Common myeloid progenitor, CD34-positive (primary cell): ENCODE results near the gene WDR91.

Experiments used
- CTCF ChIA-PET: fragments of 350-600 bp; sonication (Branson Sonifier 250); formaldehyde crosslinking; loops from one replicate; lab custom pipeline; 2021; ENCODE audit warnings: antibody characterized with exemption; lab: Charles Lee
- POLR2A ChIA-PET: fragments of 350-600 bp; sonication (Branson Sonifier 250); formaldehyde crosslinking; loops from one replicate; lab custom pipeline; 2021; ENCODE audit warnings: antibody characterized with exemption; lab: Charles Lee
- DNase-seq, 3 donors: peaks; one replicate each; pipeline versions ENCODE4 v3.0.0 to v3.0.0-alpha.2; 2013
- H3K27ac ChIP-seq, 2 experiments: 1 replicate in 1 of 2; 2 replicates in 1 of 2; pipeline ENCODE4 v1.7.0; 2013; ENCODE audit warnings: inconsistent platforms in 2 of 2, low read length in 2 of 2, mild to moderate bottlenecking in 2 of 2, low read depth in 1 of 2, moderate library complexity in 1 of 2; ENCODE audit not compliant: severe bottlenecking in 2 of 2, insufficient read depth in 1 of 2, poor library complexity in 1 of 2
- H3K27me3 ChIP-seq, 5 experiments: replicated peaks in 2 of 5; 1 replicate in 3 of 5; 2 replicates in 2 of 5; pipeline versions ENCODE4 v1.6.1 to v1.7.0; 2013; ENCODE audit warnings: low read length in 4 of 5, mild to moderate bottlenecking in 2 of 5, moderate library complexity in 2 of 5, inconsistent platforms in 1 of 5; ENCODE audit not compliant: insufficient read depth in 5 of 5, control insufficient read depth in 4 of 5
- H3K36me3 ChIP-seq, 4 experiments: 1 replicate in 2 of 4; 2 replicates in 2 of 4; pipeline versions ENCODE4 v1.6.1 to v1.7.0; 2013; ENCODE audit warnings: low read length in 3 of 4, control low read depth in 1 of 4, mild to moderate bottlenecking in 1 of 4; ENCODE audit not compliant: control insufficient read depth in 4 of 4, insufficient read depth in 4 of 4
- H3K4me1 ChIP-seq, 4 experiments: 1 replicate in 3 of 4; 2 replicates in 1 of 4; pipeline versions ENCODE4 v1.6.1 to v1.7.1; 2013; ENCODE audit warnings: low read length in 3 of 4, mild to moderate bottlenecking in 3 of 4, control low read depth in 1 of 4, inconsistent platforms in 1 of 4, moderate library complexity in 1 of 4; ENCODE audit not compliant: control insufficient read depth in 4 of 4, insufficient read depth in 4 of 4; ENCODE audit errors: control extremely low read depth in 1 of 4
- H3K4me3 ChIP-seq, 7 experiments: 1 replicate in 4 of 7; 2 replicates in 3 of 7; pipeline versions ENCODE4 v1.5.1 to v1.7.0; 2013; ENCODE audit warnings: mild to moderate bottlenecking in 7 of 7, low read length in 6 of 7, moderate library complexity in 6 of 7, inconsistent platforms in 2 of 7, low read depth in 2 of 7, control low read depth in 1 of 7; ENCODE audit not compliant: insufficient read depth in 4 of 7, control insufficient read depth in 1 of 7; ENCODE audit errors: extremely low read depth in 1 of 7
- H3K9me3 ChIP-seq, 5 experiments: 1 replicate in 4 of 5; 2 replicates in 1 of 5; pipeline versions ENCODE4 v1.6.1 to v1.7.1; 2013; ENCODE audit warnings: low read length in 4 of 5, mild to moderate bottlenecking in 2 of 5, inconsistent platforms in 1 of 5, low read depth in 1 of 5, moderate library complexity in 1 of 5; ENCODE audit not compliant: control insufficient read depth in 4 of 5, insufficient read depth in 2 of 5; ENCODE audit errors: control extremely low read depth in 1 of 5
- WGBS: methylation state at CpG from one replicate; pipeline ENCODE4 v1.1.5; 2013; ENCODE audit not compliant: insufficient coverage; 5-methylcytosine and 5-hydroxymethylcytosine counted together

Gene WDR91

GRCh38 chr7:135169964-135170273 is 41.4 kb downstream of the WDR91 start:
- POLR2A ChIA-PET, result interaction anchor here (0.6 to 3.2 kb wide), 3 partner anchors 10 to 1583 kb away, joined by 3 to 26 read pairs (median 11); partner anchors contain the start of gene TMEM140

GRCh38 chr7:135169141-135169963 is 42.0 kb downstream of the WDR91 start:
- Histone ChIP-seq H3K4me1 (peaks cover 17 to 72% (median 52%) of the 10 kb centered on the region in 4 experiments), H3K4me3 (peak overlapping the region; percentile 73 to 93 (median 81)), H3K27ac (peak overlapping the region; percentile 77 to 90), H3K9me3 (no peaks in the 10 kb centered on the region), H3K36me3 (peaks cover 0 to 47% (median 16%) of the 10 kb centered on the region in 4 experiments), H3K27me3 (no peaks in the 10 kb centered on the region)
- POLR2A ChIA-PET, result interaction anchor here (0.6 to 3.2 kb wide), 6 partner anchors 9 to 1583 kb away, joined by 3 to 26 read pairs (median 7); partner anchors contain the start of gene TMEM140
- 63% methylated on average over 11 of the region's 11 CpGs for WGBS
- peak; percentile 60 to 62 (median 62) for DNase-seq
- CTCF ChIA-PET, result interaction anchor here (0.6 to 15.2 kb wide), 9 partner anchors 11 to 524 kb away, joined by 3 to 182 read pairs (median 3); partner anchors contain the start of genes AGBL3 and TMEM140

More at GRCh38 chr7:135169964-135170273, 41.4 kb downstream of the WDR91 start:
- peak in 1 of 3 donors; percentile 65 for DNase-seq
- CTCF ChIA-PET, result interaction anchor here (1.1 to 15.2 kb wide), 6 partner anchors 11 to 522 kb away, joined by 3 to 182 read pairs (median 31); partner anchors contain the start of genes AGBL3 and TMEM140
- Histone ChIP-seq H3K36me3 (peaks cover 0 to 41% (median 13%) of the 10 kb centered on the region in 4 experiments), H3K9me3 (no peaks in the 10 kb centered on the region), H3K4me1 (peaks cover 17 to 66% (median 49%) of the 10 kb centered on the region in 4 experiments), H3K27me3 (no peaks in the 10 kb centered on the region), H3K27ac (peak overlapping the region; percentile 77 to 90), H3K4me3 (peak overlapping the region; percentile 73 to 93 (median 81))
- 4% methylated on average over 12 of the region's 17 CpGs for WGBS

- H3K4me3 ChIP-seq, result peak overlapping the region in 4 of 7 experiments; percentile 73 to 93 (median 84)
- peaks cover 0 to 52% (median 16%) of the 10 kb centered on the region in 4 experiments for H3K36me3 ChIP-seq
- H3K9me3 ChIP-seq, result no peaks in the 10 kb centered on the region
- ChIA-PET CTCF (interaction anchor here (0.6 to 15.2 kb wide), 7 partner anchors 11 to 523 kb away, joined by 3 to 182 read pairs (median 7); partner anchors contain the start of genes AGBL3 and TMEM140), POLR2A (interaction anchor here (1.1 to 3.2 kb wide), 4 partner anchors 9 to 182 kb away, joined by 3 to 26 read pairs (median 7); partner anchors contain the start of gene TMEM140)
- WGBS, result 92% methylated on average over 13 of the region's 13 CpGs
- peak overlapping the region in 1 of 2 experiments; percentile 60 for H3K27ac ChIP-seq
- DNase-seq, result no peak
- peaks cover 17 to 79% (median 54%) of the 10 kb centered on the region in 4 experiments for H3K4me1 ChIP-seq
- no peaks in the 10 kb centered on the region for H3K27me3 ChIP-seq
Observed at GRCh38 chr7:135168489-135169140, 42.7 kb downstream of the WDR91 start.

GRCh38 chr7:135168001-135168400 is 43.3 kb downstream of the WDR91 start:
- peaks cover 0 to 52% (median 16%) of the 10 kb centered on the region in 4 experiments for H3K36me3 ChIP-seq
- peaks cover 17 to 79% (median 54%) of the 10 kb centered on the region in 4 experiments for H3K4me1 ChIP-seq
- 0% methylated on average over 1 of the region's 9 CpGs for WGBS
- CTCF ChIA-PET, result interaction anchor here (0.6 to 15.2 kb wide), 4 partner anchors 11 to 182 kb away, joined by 3 to 182 read pairs (median 61); partner anchors contain the start of genes AGBL3 and TMEM140
- peak in 1 of 3 donors; percentile 35 for DNase-seq
- peak overlapping the region; percentile 55 to 85 for H3K27ac ChIP-seq
- no peaks in the 10 kb centered on the region for H3K27me3 ChIP-seq
- H3K9me3 ChIP-seq, result no peaks in the 10 kb centered on the region
- POLR2A ChIA-PET, result interaction anchor here (1.6 to 2.4 kb wide), 3 partner anchors 17 to 21 kb away, joined by 4 to 10 read pairs (median 5); partner anchors contain the start of gene TMEM140
- peak overlapping the region in 3 of 7 experiments; percentile 38 to 87 (median 54) for H3K4me3 ChIP-seq

GRCh38 chr7:135167365-135167917 is 43.9 kb downstream of the WDR91 start:
- Histone ChIP-seq H3K27ac (peak overlapping the region; percentile 55 to 85), H3K27me3 (no peaks in the 10 kb centered on the region), H3K4me1 (peaks cover 17 to 79% (median 54%) of the 10 kb centered on the region in 4 experiments), H3K4me3 (peak overlapping the region in 4 of 7 experiments; percentile 12 to 54 (median 46)), H3K9me3 (peaks cover 0 to 2% (median under 1%) of the 10 kb centered on the region in 5 experiments), H3K36me3 (peaks cover 0 to 52% (median 17%) of the 10 kb centered on the region in 4 experiments)
- ChIA-PET POLR2A (interaction anchor here (1.6 to 2.4 kb wide), 2 partner anchors 18 to 20 kb away, joined by 5 to 10 read pairs; partner anchors contain the start of gene TMEM140), CTCF (interaction anchor here (1.8 to 15.2 kb wide), 4 partner anchors 10 to 467 kb away, joined by 5 to 182 read pairs (median 61); partner anchors contain the start of genes AGBL3 and TMEM140)
- peak in 2 of 3 donors; percentile 52 to 60 for DNase-seq
- 30% methylated on average over 6 of the region's 12 CpGs for WGBS
